K562 (cell line): ENCODE measurements around the gene ZNF516. TPM values are rescaled to one million over a fixed set of nuclear protein-coding genes. Genes with fewer than 3 reads are reported as not detected.
A peak's percentile ranks its signal among the peaks of the same experiment; 100 is the strongest.

Source experiments
- ATAC-seq: fragments of 200-7000 bp; cut with Tn5 transposase; 3 replicates; pipeline ENCODE4 v1.9.1; 2020; ENCODE audit warnings: moderate library complexity
- BruUV-seq: library from RNA; stranded (reverse); fragments of 400-500 nt; replicated peaks from 2 replicates; lab custom pipeline; 2021; lab: Mats Ljungman, UMichigan
- CTCF ChIA-PET: fragments of 300-600 bp; formaldehyde crosslinking; extraction: SDS; loops from one replicate; lab custom pipeline; 2021; ENCODE audit warnings: low intra/inter-chr PET ratio; lab: Yijun Ruan, JAX
- POLR2A ChIA-PET: fragments of 300-600, 350-650 bp; sonication (Branson Sonifier 250); formaldehyde crosslinking; extraction: SDS; loops from one replicate; lab custom pipeline; 2021; ENCODE audit warnings: antibody characterized with exemption, inconsistent platforms; lab: Yijun Ruan, JAX
- DNase-seq, 4 experiments: peaks; one replicate each; pipeline versions ENCODE4 v3.0.0 to v3.0.0-alpha.2; 2011 to 2018; ENCODE audit warnings: low spot score in 3 of 4, mixed read lengths in 3 of 4; ENCODE audit errors: extremely low read depth in 1 of 4
- FAIRE-seq: peaks from 2 replicates; lab custom pipeline; 2011; peaks lifted over from hg19 to GRCh38; lab: Jason Lieb, UNC
- H2AFZ ChIP-seq: 2 replicates; pipeline ENCODE4 v1.6.0; 2011; ENCODE audit warnings: low read depth, low read length, control low read depth, inconsistent platforms
- H3K27ac ChIP-seq: fragments of 200-600 bp; 3 replicates; pipeline ENCODE4 v1.8.0; 2011; ENCODE audit warnings: low read depth, mild to moderate bottlenecking, control low read depth, inconsistent platforms, low read length, moderate library complexity, mixed read lengths; ENCODE audit errors: extremely low read depth
- H3K27me3 ChIP-seq, 2 experiments: fragments of 300-600 bp in 1 of 2; 2 replicates in 1 of 2; 3 replicates in 1 of 2; pipeline versions ENCODE4 v1.6.0 to v1.8.0; 2011; ENCODE audit warnings: inconsistent platforms in 2 of 2, low read length in 2 of 2, mild to moderate bottlenecking in 1 of 2, mixed read lengths in 1 of 2, moderate library complexity in 1 of 2; ENCODE audit not compliant: control insufficient read depth in 2 of 2, insufficient read depth in 2 of 2
- H3K36me3 ChIP-seq: fragments of 300-600 bp; 3 replicates; pipeline ENCODE4 v1.8.0; 2011; ENCODE audit warnings: mild to moderate bottlenecking, low read length, inconsistent platforms; ENCODE audit not compliant: control insufficient read depth, insufficient read depth
- H3K4me1 ChIP-seq, 2 experiments: fragments of 200-600 bp in 1 of 2; replicated peaks in 1 of 2; 2 replicates in 1 of 2; 3 replicates in 1 of 2; pipeline versions ENCODE4 v1.5.1 to v1.8.0; 2011; ENCODE audit warnings: inconsistent platforms in 2 of 2, low read length in 2 of 2, mild to moderate bottlenecking in 1 of 2, mixed read lengths in 1 of 2, moderate library complexity in 1 of 2; ENCODE audit not compliant: control insufficient read depth in 2 of 2, insufficient read depth in 2 of 2
- H3K4me2 ChIP-seq: 2 replicates; pipeline ENCODE4 v1.6.1; 2011; ENCODE audit warnings: low read length, control low read depth, inconsistent platforms, mixed read lengths; ENCODE audit not compliant: insufficient read depth
- H3K4me3 ChIP-seq: fragments of 200-600 bp; sonication (generic), shearing (Covaris generic); 2 replicates; pipeline ENCODE4 v1.5.1; 2016; ENCODE audit warnings: control low read depth, inconsistent platforms
- H3K79me2 ChIP-seq: fragments of 200-600 bp; 3 replicates; pipeline ENCODE4 v1.8.0; 2011; ENCODE audit warnings: low read length, inconsistent platforms; ENCODE audit not compliant: control insufficient read depth, insufficient read depth
- H3K9ac ChIP-seq, 2 experiments: 2 replicates each; pipeline versions ENCODE4 v1.6.0 to v1.6.1; 2011; ENCODE audit warnings: low read depth in 2 of 2, low read length in 2 of 2, control low read depth in 1 of 2, inconsistent platforms in 1 of 2, mild to moderate bottlenecking in 1 of 2, mixed read lengths in 1 of 2; ENCODE audit not compliant: insufficient read depth in 1 of 2
- H3K9me1 ChIP-seq: one replicate; pipeline ENCODE4 v1.6.0; 2011; ENCODE audit warnings: inconsistent platforms, mild to moderate bottlenecking, low read length, moderate library complexity; ENCODE audit not compliant: control insufficient read depth, insufficient read depth
- H3K9me3 ChIP-seq: replicated peaks from 2 replicates; pipeline ENCODE4 v1.5.1; 2011; ENCODE audit warnings: low read depth, low read length, inconsistent platforms; ENCODE audit not compliant: control insufficient read depth, insufficient read depth
- H4K20me1 ChIP-seq: replicated peaks from 2 replicates; pipeline ENCODE4 v1.6.1; 2011; ENCODE audit warnings: low read length, inconsistent platforms, mixed read lengths; ENCODE audit not compliant: control insufficient read depth, insufficient read depth
- BCOR ChIP-seq: fragments of 450-650 bp; IDR thresholded peaks from 2 replicates; pipeline ENCODE4 v1.6.1; 2016
- CBX1 ChIP-seq: sonication (generic); IDR thresholded peaks from 2 replicates; pipeline ENCODE4 v1.6.1; 2016; ENCODE audit warnings: antibody characterized with exemption, low read depth, mild to moderate bottlenecking
- CTCF ChIP-seq, 3 experiments: IDR thresholded peaks in 2 of 3; conservative IDR thresholded peaks in 1 of 3; 2 replicates each; pipeline ENCODE4 v1.5.1; 2011 to 2012; ENCODE audit warnings: low read length in 3 of 3, mild to moderate bottlenecking in 3 of 3, control low read depth in 2 of 3, improper control_type of control experiment in 1 of 3, inconsistent platforms in 1 of 3, low read depth in 1 of 3, mixed read lengths in 1 of 3, moderate library complexity in 1 of 3; ENCODE audit not compliant: insufficient read depth in 2 of 3
- MXI1 ChIP-seq: IDR thresholded peaks from 2 replicates; pipeline ENCODE4 v1.6.1; 2011; ENCODE audit warnings: low read depth, mild to moderate bottlenecking, improper control_type of control experiment, low read length
- NCOA6 ChIP-seq: fragments of 450-650 bp; IDR thresholded peaks from 2 replicates; pipeline ENCODE4 v1.6.1; 2017; ENCODE audit warnings: mild to moderate bottlenecking
- STAT5A ChIP-seq: IDR thresholded peaks from 2 replicates; pipeline ENCODE4 v1.6.1; 2012; ENCODE audit warnings: low read length, inconsistent platforms, borderline replicate concordance
- ZBTB7A ChIP-seq: IDR thresholded peaks from 2 replicates; pipeline ENCODE4 v1.6.1; 2011; ENCODE audit warnings: low read depth, mild to moderate bottlenecking, low read length, moderate library complexity, borderline replicate concordance; ENCODE audit not compliant: control insufficient read depth
- WGBS: fragments of 100-300 bp; shearing (Covaris generic); methylation state at CpG from one replicate; pipeline ENCODE4 v1.1.6; 2016; ENCODE audit warnings: low coverage, mixed read lengths; ENCODE audit not compliant: insufficient coverage; ENCODE audit errors: missing lambda C conversion rate; 5-methylcytosine and 5-hydroxymethylcytosine counted together
- in situ Hi-C: fragments of 300-500 bp; cut with MboI; formaldehyde crosslinking; loops from 4 replicates; pipeline ENCODE4 v1.15.0; 2018; ENCODE audit warnings: inconsistent platforms, mixed read lengths
- intact Hi-C: fragments of 100-400 bp; cut with micrococcal nuclease; formaldehyde crosslinking; loops from 2 replicates; pipeline ENCODE4 v1.14.2; 2022
- polyA plus RNA-seq, 8 experiments: library from polyadenylated mRNA; depleted of rRNA in 4 of 8; stranded (reverse) in 5 of 8; unstranded in 3 of 8; fragments of >200 nt; fragmentation: Nextera tagmentation in 2 of 8; fragmentation: Illumina TruSeq in 1 of 8; extraction: Ambion mirVana in 2 of 8; extraction: Trizol in 1 of 8; gene quantifications; 2 replicates each; pipeline versions ENCODE4 v1.2.1 to v1.2.3, GENCODE V29; 2011 to 2014; ENCODE audit warnings: inconsistent platforms in 1 of 8, missing spikeins in 1 of 8
- total RNA-seq, 7 experiments: library from RNA; depleted of rRNA in 6 of 7; stranded (reverse); fragments of >200 nt in 6 of 7; fragmentation: Illumina TruSeq in 2 of 7; extraction: Trizol in 2 of 7; gene quantifications; 2 replicates each; pipeline versions ENCODE4 v1.2.1 to v1.2.3, GENCODE V29; 2011 to 2021; ENCODE audit warnings: low replicate concordance in 1 of 7

ZNF516 gene
- total and polyA plus RNA-seq, 9 of the 15 experiments (the other 6 are each of a cell fraction or from before 2014, with no cell fraction given), result 0.04 to 0.20 (median 0.08) TPM; not detected in 3

DNA sequence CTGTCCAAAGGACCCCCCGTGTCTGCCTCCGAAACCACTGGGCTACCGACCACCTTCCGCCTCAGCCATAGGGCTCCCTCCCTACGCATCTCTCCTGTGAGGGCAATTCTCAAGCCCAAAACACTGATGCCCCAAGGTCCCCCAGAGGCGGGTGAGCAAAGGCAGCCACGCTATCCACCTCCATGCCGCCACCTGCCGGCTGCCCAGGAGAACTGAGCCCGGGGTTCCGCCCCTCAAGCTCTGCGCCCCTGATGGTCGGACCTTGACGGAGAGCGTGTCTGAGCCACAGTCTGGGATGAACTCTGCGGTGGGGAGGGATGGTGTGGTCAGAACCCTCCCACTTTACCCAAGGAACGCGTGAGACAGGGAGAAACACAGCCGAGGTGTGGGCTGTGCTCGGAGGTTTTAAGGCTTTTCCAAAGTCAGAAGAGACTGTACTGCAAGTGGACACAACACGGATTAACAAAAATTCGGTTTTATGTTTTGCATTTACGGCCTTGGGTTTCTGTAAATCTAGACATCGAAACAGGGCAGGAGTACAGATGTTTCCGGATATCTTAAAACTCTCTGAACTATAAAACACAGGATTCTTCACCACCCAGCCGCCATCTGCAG is 114.1 kb downstream of the ZNF516 start:
- POLR2A ChIA-PET, result no interaction called here
- DNase-seq, result peak; percentile 53 to 79 (median 70)
- no peak overlapping the region for H3K27ac ChIP-seq
- H3K79me2 ChIP-seq, result no peaks in the 10 kb centered on the region
- peak; percentile 98 for ATAC-seq
- no peak overlapping the region for H2AFZ ChIP-seq
- TF ChIP-seq ZBTB7A, result peak; percentile 37; the same call in 1 of the 2 replicates
- TF ChIP-seq CTCF (IDR thresholded peaks at IDR 0.05 in 2 of 3, conservative IDR thresholded peaks at IDR 0.05 in 1 of 3; ENCODE audit: insufficient read depth in 2 of 3, low read depth in 1 of 3, low read length in 3 of 3), result peak; percentile 78 to 96 (median 78)
- no peak for TF ChIP-seq NCOA6
- TF ChIP-seq MXI1, result no peak
- no peak for TF ChIP-seq BCOR
- TF ChIP-seq CBX1, result no peak
- TF ChIP-seq STAT5A, result no peak
- TF ChIP-seq, all 486 proteins: peak for 2
- Histone ChIP-seq H3K36me3 (no peaks in the 10 kb centered on the region), H3K9me1 (no peaks in the 10 kb centered on the region), H4K20me1 (no peaks in the 10 kb centered on the region), H3K4me3 (no peak overlapping the region), H3K4me2 (no peak overlapping the region), H3K4me1 (no peaks in the 10 kb centered on the region; a peak in 1 of 5 replicates), H3K9ac (no peak overlapping the region), H3K9me3 (no peaks in the 10 kb centered on the region), H3K27me3 (peaks cover 0 to 14% of the 10 kb centered on the region in 2 experiments; a peak in 2 of 5 replicates)
- 2% methylated on average over 20 of the region's 26 CpGs for WGBS
- intact Hi-C loops (no loop called here), in situ Hi-C loops (no loop called here)
- CTCF ChIA-PET, result no interaction called here
- BruUV-seq, result no TSS peak
- FAIRE-seq, result no peak
